Measurements from ENCODE around the gene GON7.

GRCh38 chr14:93201155-93201704 lies 5.6 kb downstream of the GON7 start:
- TF ChIP-seq TAF1 (IDR thresholded peaks at IDR 0.05; ENCODE audit: borderline replicate concordance, insufficient read depth, low read length) (no peak), POLR2AphosphoS5 (IDR thresholded peaks at IDR 0.05; ENCODE audit: low read depth, low read length) (no peak), REST (IDR thresholded peaks at IDR 0.05; ENCODE audit: insufficient read depth in 1 of 2, low read depth in 2 of 2, low read length in 2 of 2) (no peak), FOXP2 (optimal IDR thresholded peaks at IDR 0.05; ENCODE audit: borderline replicate concordance, extremely low read depth, extremely low read length, insufficient read depth) (no peak)
